Activated T-helper 1 cell treated with anti-CD3 and anti-CD28 coated beads, Interleukin-2, amount 50 U/mL, for 16 hours (primary cell): ENCODE measurements around the gene HIRA.

ENCODE experiments used
- DNase-seq, 2 donors: peaks; one replicate each; pipeline ENCODE4 v3.0.0-alpha.2; 2020; ENCODE audit warnings: low read depth in 1 of 2, low spot score in 1 of 2

HIRA gene

DNA sequence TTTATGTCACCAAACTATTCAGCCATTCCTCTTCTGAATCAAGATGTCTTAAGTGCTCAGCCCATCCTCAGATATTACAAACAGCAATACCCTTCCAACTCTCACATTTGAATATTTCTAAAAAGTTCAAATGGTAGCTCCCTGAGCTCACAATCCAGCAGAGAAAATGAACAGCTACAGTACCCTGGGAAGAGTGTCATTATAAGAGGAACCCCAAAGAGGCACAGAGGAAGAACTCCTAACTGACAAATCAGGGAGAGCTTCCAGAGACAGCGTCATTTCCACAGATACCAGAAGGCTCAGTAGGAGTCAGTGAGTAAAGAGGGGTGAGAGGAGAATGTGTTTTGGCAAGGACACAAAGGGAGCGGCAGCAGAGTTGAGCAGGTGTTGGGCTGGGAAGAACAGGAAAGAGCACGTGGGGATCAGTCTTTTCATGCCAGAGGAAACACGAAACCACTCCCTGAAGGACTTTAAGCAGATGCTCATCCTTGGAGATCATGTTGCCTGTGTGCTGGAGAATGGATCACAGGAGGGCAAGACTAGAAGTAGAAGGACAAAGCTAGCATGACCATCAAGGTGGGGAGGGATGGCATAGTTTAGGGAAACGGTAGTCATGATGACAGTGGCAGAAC, 144.3 kb downstream of the HIRA start:
- DNase-seq = no peak

- DNase-seq = no peak
Observed at GRCh38 chr22:19285831-19286230, 145.7 kb downstream of the HIRA start.
